LNCAP (cell line): ENCODE data around the gene DUT.

Source experiments
- TF ChIP-seq, protein P1 (sequence below): fragments of 450-650 bp; IDR thresholded peaks from 2 replicates; pipeline ENCODE4 v1.5.1; 2017; ENCODE audit warnings: mild to moderate bottlenecking

Gene DUT

DNA sequence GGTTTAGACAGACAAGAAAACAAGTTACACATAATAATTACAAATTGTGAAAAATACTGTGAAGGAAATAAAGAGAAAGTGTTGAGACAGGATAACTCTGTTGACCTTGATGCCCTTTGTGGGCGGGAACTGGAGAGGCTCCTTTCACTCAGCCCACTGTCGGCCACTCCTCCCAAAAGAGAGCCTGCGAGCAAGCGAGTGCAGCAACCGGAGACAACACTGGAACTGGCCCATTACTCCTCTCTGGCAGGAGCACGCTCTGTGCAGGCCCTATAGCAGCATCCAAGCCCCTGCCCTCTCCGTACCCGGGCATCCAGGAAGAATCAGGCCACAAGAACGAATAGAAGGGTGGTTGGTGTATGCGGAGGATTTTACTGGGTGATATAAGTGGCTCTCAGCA lies 16.2 kb upstream of the DUT start:
- TF ChIP-seq, protein P1, sequence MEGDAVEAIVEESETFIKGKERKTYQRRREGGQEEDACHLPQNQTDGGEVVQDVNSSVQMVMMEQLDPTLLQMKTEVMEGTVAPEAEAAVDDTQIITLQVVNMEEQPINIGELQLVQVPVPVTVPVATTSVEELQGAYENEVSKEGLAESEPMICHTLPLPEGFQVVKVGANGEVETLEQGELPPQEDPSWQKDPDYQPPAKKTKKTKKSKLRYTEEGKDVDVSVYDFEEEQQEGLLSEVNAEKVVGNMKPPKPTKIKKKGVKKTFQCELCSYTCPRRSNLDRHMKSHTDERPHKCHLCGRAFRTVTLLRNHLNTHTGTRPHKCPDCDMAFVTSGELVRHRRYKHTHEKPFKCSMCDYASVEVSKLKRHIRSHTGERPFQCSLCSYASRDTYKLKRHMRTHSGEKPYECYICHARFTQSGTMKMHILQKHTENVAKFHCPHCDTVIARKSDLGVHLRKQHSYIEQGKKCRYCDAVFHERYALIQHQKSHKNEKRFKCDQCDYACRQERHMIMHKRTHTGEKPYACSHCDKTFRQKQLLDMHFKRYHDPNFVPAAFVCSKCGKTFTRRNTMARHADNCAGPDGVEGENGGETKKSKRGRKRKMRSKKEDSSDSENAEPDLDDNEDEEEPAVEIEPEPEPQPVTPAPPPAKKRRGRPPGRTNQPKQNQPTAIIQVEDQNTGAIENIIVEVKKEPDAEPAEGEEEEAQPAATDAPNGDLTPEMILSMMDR, result no peak

DNA sequence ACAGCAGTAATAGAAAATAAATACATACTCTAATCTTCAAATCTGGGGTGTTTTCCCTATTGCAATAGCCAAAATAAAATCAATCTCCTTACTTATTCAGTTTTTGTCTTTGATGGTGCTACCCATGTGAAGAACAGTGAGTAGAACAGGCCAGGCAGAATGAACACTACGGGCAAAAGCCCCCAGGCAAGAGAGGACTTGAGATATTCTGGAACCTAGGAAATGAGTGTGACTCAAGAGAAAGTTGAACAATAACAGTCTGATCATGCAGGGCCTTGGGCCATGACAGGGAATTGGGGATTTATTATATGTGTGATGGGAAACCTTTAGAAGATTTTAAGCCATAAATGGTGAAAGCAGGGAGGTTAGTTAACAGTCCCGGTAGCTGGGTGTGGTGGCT lies 14.0 kb upstream of the DUT start:
- TF ChIP-seq, protein P1, result no peak

DNA sequence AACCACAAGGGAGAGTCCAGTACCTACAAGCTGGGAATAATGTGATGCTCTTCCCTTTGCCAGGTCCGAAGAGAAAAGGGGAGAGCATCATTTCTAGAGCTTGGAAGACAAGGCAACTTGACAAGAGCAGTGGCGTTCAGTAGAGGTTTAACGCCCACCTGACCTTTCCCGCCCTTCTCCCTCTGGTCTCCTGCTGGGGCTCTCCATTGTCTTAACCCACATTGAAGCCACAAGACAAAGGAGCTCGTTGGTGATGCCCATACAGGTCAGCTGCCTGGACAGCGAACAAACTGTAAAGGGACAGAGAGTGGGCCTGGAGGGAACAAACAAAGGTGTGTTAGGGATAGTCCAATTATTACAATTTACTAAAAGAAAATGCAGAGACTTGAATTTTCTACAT lies 13.1 kb upstream of the DUT start:
- TF ChIP-seq, protein P1, result no peak

DNA sequence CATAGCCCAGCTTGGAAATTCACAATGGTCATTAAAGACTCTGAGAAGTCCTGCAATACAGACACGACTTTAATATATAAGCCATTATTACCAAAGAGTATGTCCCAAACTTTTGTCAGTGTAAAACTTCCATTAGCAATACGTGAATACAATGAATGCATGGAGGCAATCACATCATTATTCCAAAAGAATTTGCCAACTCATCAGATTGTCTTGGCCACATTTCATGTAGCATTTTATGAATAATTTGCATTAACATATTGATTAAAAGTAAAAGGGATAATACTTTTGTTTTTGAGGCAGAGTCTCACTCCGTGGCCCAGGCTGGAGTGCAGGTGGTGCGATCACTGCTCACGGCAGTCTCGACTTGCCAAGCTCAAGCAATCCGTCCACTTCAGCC lies 7.9 kb upstream of the DUT start:
- TF ChIP-seq, protein P1, result no peak

DNA sequence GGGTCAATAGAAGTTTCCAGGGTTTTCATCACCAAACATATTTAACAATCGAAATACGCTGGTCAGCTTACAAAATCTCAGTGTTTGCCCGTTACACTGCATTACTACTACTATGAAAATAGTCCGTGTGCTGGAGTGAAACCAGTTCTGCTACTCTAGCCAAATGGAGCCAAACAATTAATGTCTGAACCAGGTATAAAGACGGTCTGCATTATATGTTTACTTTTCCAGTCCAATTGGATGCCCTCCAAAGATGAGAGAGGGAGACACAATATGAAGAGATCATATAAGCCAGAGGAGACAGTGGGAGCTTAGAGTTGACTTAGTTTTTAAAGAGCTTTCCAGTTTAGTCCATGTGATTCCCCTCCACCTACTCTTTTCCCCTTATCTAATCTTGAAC lies 6.3 kb upstream of the DUT start:
- TF ChIP-seq, protein P1, result no peak

- TF ChIP-seq, protein P1, result no peak
Observed at GRCh38 chr15:48325400-48325799, 5.8 kb upstream of the DUT start.

GRCh38 chr15:48330105-48330785 lies 984 bp upstream of the DUT start:
- TF ChIP-seq, protein P1, result no peak
